Measurements from ENCODE around the gene GNAS.

The GNAS gene

GRCh38 chr20:58894652-58895447 is 42.3 kb downstream of the GNAS start:
- H3K4me1 ChIP-seq (ENCODE audit: insufficient read depth, low read length): peaks cover 65% of the 10 kb centered on the region
- H3K27me3 ChIP-seq (ENCODE audit: control insufficient read depth in 1 of 2, insufficient read depth in 2 of 2, low read length in 2 of 2): no peaks in the 10 kb centered on the region
- no peak overlapping the region for H3K27ac ChIP-seq (ENCODE audit: low read depth, low read length)
- H3K4me3 ChIP-seq (ENCODE audit: low read depth in 1 of 2, low read length in 2 of 2): peak overlapping the region in 1 of 2 donors; percentile 2
- H3K9ac ChIP-seq (ENCODE audit: low read length): peak overlapping the region; percentile 17
- H3K9me3 ChIP-seq (ENCODE audit: low read length): no peaks in the 10 kb centered on the region
- peaks cover 9% of the 10 kb centered on the region for H3K36me3 ChIP-seq (ENCODE audit: insufficient read depth, low read length)

GRCh38 chr20:58895448-58896180 is 43.1 kb downstream of the GNAS start:
- peak overlapping the region; percentile 19 for H3K9ac ChIP-seq (ENCODE audit: low read length)
- H3K4me3 ChIP-seq (ENCODE audit: low read depth in 1 of 2, low read length in 2 of 2): peak overlapping the region in 1 of 2 donors; percentile 2
- H3K27ac ChIP-seq (ENCODE audit: low read depth, low read length): no peak overlapping the region
- H3K9me3 ChIP-seq (ENCODE audit: low read length): no peaks in the 10 kb centered on the region
- H3K36me3 ChIP-seq (ENCODE audit: insufficient read depth, low read length): peaks cover 9% of the 10 kb centered on the region
- no peaks in the 10 kb centered on the region for H3K27me3 ChIP-seq (ENCODE audit: control insufficient read depth in 1 of 2, insufficient read depth in 2 of 2, low read length in 2 of 2)
- peaks cover 65% of the 10 kb centered on the region for H3K4me1 ChIP-seq (ENCODE audit: insufficient read depth, low read length)

GRCh38 chr20:58896820-58897219 is 44.3 kb downstream of the GNAS start:
- H3K27me3 ChIP-seq (ENCODE audit: control insufficient read depth in 1 of 2, insufficient read depth in 2 of 2, low read length in 2 of 2): no peaks in the 10 kb centered on the region
- H3K9ac ChIP-seq (ENCODE audit: low read length): peak overlapping the region; percentile 19
- no peaks in the 10 kb centered on the region for H3K9me3 ChIP-seq (ENCODE audit: low read length)
- H3K36me3 ChIP-seq (ENCODE audit: insufficient read depth, low read length): peaks cover 9% of the 10 kb centered on the region
- no peak overlapping the region for H3K4me3 ChIP-seq (ENCODE audit: low read depth in 1 of 2, low read length in 2 of 2)
- no peak overlapping the region for H3K27ac ChIP-seq (ENCODE audit: low read depth, low read length)
- peaks cover 70% of the 10 kb centered on the region for H3K4me1 ChIP-seq (ENCODE audit: insufficient read depth, low read length)

GRCh38 chr20:58897488-58897887 is 45.0 kb downstream of the GNAS start:
- H3K9ac ChIP-seq (ENCODE audit: low read length): no peak overlapping the region
- no peak overlapping the region for H3K4me3 ChIP-seq (ENCODE audit: low read depth in 1 of 2, low read length in 2 of 2)
- peaks cover 70% of the 10 kb centered on the region for H3K4me1 ChIP-seq (ENCODE audit: insufficient read depth, low read length)
- peak overlapping the region; percentile 20 for H3K27ac ChIP-seq (ENCODE audit: low read depth, low read length)
- peaks cover 9% of the 10 kb centered on the region for H3K36me3 ChIP-seq (ENCODE audit: insufficient read depth, low read length)
- H3K9me3 ChIP-seq (ENCODE audit: low read length): no peaks in the 10 kb centered on the region
- H3K27me3 ChIP-seq (ENCODE audit: control insufficient read depth in 1 of 2, insufficient read depth in 2 of 2, low read length in 2 of 2): no peaks in the 10 kb centered on the region

GRCh38 chr20:58898629-58899408 is 46.3 kb downstream of the GNAS start:
- H3K27me3 ChIP-seq (ENCODE audit: control insufficient read depth in 1 of 2, insufficient read depth in 2 of 2, low read length in 2 of 2): no peaks in the 10 kb centered on the region
- peaks cover 19% of the 10 kb centered on the region for H3K36me3 ChIP-seq (ENCODE audit: insufficient read depth, low read length)
- no peak overlapping the region for H3K27ac ChIP-seq (ENCODE audit: low read depth, low read length)
- peaks cover 60% of the 10 kb centered on the region for H3K4me1 ChIP-seq (ENCODE audit: insufficient read depth, low read length)
- H3K9ac ChIP-seq (ENCODE audit: low read length): no peak overlapping the region
- no peaks in the 10 kb centered on the region for H3K9me3 ChIP-seq (ENCODE audit: low read length)
- H3K4me3 ChIP-seq (ENCODE audit: low read depth in 1 of 2, low read length in 2 of 2): peak overlapping the region in 1 of 2 donors; percentile 21

GRCh38 chr20:58899512-58899911 is 47.0 kb downstream of the GNAS start:
- no peak overlapping the region for H3K4me3 ChIP-seq (ENCODE audit: low read depth in 1 of 2, low read length in 2 of 2)
- H3K4me1 ChIP-seq (ENCODE audit: insufficient read depth, low read length): peaks cover 53% of the 10 kb centered on the region
- peaks cover 25% of the 10 kb centered on the region for H3K36me3 ChIP-seq (ENCODE audit: insufficient read depth, low read length)
- H3K27ac ChIP-seq (ENCODE audit: low read depth, low read length): no peak overlapping the region
- H3K9me3 ChIP-seq (ENCODE audit: low read length): no peaks in the 10 kb centered on the region
- no peaks in the 10 kb centered on the region for H3K27me3 ChIP-seq (ENCODE audit: control insufficient read depth in 1 of 2, insufficient read depth in 2 of 2, low read length in 2 of 2)
- no peak overlapping the region for H3K9ac ChIP-seq (ENCODE audit: low read length)

- Histone ChIP-seq H3K27me3 (ENCODE audit: control insufficient read depth in 1 of 2, insufficient read depth in 2 of 2, low read length in 2 of 2) (no peaks in the 10 kb centered on the region), H3K4me1 (ENCODE audit: insufficient read depth, low read length) (peaks cover 48% of the 10 kb centered on the region), H3K36me3 (ENCODE audit: insufficient read depth, low read length) (peaks cover 34% of the 10 kb centered on the region), H3K9ac (ENCODE audit: low read length) (no peak overlapping the region), H3K27ac (ENCODE audit: low read depth, low read length) (no peak overlapping the region), H3K9me3 (ENCODE audit: low read length) (no peaks in the 10 kb centered on the region), H3K4me3 (ENCODE audit: low read depth in 1 of 2, low read length in 2 of 2) (no peak overlapping the region)
Observed at GRCh38 chr20:58900397-58900796, 47.9 kb downstream of the GNAS start.

- Histone ChIP-seq H3K4me3 (ENCODE audit: low read depth in 1 of 2, low read length in 2 of 2) (no peak overlapping the region), H3K9ac (ENCODE audit: low read length) (no peak overlapping the region), H3K27me3 (ENCODE audit: control insufficient read depth in 1 of 2, insufficient read depth in 2 of 2, low read length in 2 of 2) (no peaks in the 10 kb centered on the region), H3K9me3 (ENCODE audit: low read length) (no peaks in the 10 kb centered on the region), H3K4me1 (ENCODE audit: insufficient read depth, low read length) (peaks cover 38% of the 10 kb centered on the region), H3K27ac (ENCODE audit: low read depth, low read length) (no peak overlapping the region), H3K36me3 (ENCODE audit: insufficient read depth, low read length) (peaks cover 38% of the 10 kb centered on the region)
Observed at GRCh38 chr20:58901488-58902402, 49.2 kb downstream of the GNAS start.

- Histone ChIP-seq H3K9ac (ENCODE audit: low read length) (no peak overlapping the region), H3K4me1 (ENCODE audit: insufficient read depth, low read length) (peaks cover 36% of the 10 kb centered on the region), H3K27ac (ENCODE audit: low read depth, low read length) (no peak overlapping the region)
Observed at GRCh38 chr20:58903614-58904013, 51.1 kb downstream of the GNAS start.

GRCh38 chr20:58905236-58905635 is 52.7 kb downstream of the GNAS start:
- Histone ChIP-seq H3K27ac (ENCODE audit: low read depth, low read length) (no peak overlapping the region), H3K27me3 (ENCODE audit: control insufficient read depth in 1 of 2, insufficient read depth in 2 of 2, low read length in 2 of 2) (no peaks in the 10 kb centered on the region), H3K9me3 (ENCODE audit: low read length) (no peaks in the 10 kb centered on the region), H3K36me3 (ENCODE audit: insufficient read depth, low read length) (peaks cover 60% of the 10 kb centered on the region), H3K4me3 (ENCODE audit: low read depth in 1 of 2, low read length in 2 of 2) (no peak overlapping the region), H3K9ac (ENCODE audit: low read length) (no peak overlapping the region), H3K4me1 (ENCODE audit: insufficient read depth, low read length) (peaks cover 37% of the 10 kb centered on the region)

More at GRCh38 chr20:58903614-58904013, 51.1 kb downstream of the GNAS start:
- no peaks in the 10 kb centered on the region for H3K9me3 ChIP-seq (ENCODE audit: low read length)
- no peak overlapping the region for H3K4me3 ChIP-seq (ENCODE audit: low read depth in 1 of 2, low read length in 2 of 2)
- no peaks in the 10 kb centered on the region for H3K27me3 ChIP-seq (ENCODE audit: control insufficient read depth in 1 of 2, insufficient read depth in 2 of 2, low read length in 2 of 2)
- H3K36me3 ChIP-seq (ENCODE audit: insufficient read depth, low read length): peaks cover 44% of the 10 kb centered on the region
